HG03520 (cell line): ENCODE data around the gene TIPRL.
A peak's percentile ranks its signal among the peaks of the same experiment; 100 is the strongest.
"Not testable (repeated sequence)": the region's sequence is repeated elsewhere in the genome, so short reads cannot be mapped to it uniquely, and the experiment has no call there.

ENCODE experiments used
- ATAC-seq: cut with Tn5 transposase; IDR thresholded peaks from one replicate; pipeline ENCODE4 v1.9.1; 2021; ENCODE audit warnings: mild to moderate bottlenecking, moderate library complexity; ENCODE audit not compliant: unreplicated experiment

TIPRL gene

GRCh38 chr1:168207673-168208072, 28.9 kb downstream of the TIPRL start:
- not testable (repeated sequence) for ATAC-seq

- ATAC-seq = no peak
These were observed 31.6 kb downstream of the TIPRL start for GRCh38 chr1:168210312-168210711.

GRCh38 chr1:168213349-168213748, 34.6 kb downstream of the TIPRL start:
- no peak for ATAC-seq

GRCh38 chr1:168216171-168216570, 37.4 kb downstream of the TIPRL start:
- ATAC-seq = no peak

- no peak for ATAC-seq
These were observed 38.9 kb downstream of the TIPRL start for GRCh38 chr1:168217664-168218063.

- no peak for ATAC-seq
These were observed 39.9 kb downstream of the TIPRL start for GRCh38 chr1:168218658-168219057.

- no peak for ATAC-seq
These were observed 41.7 kb downstream of the TIPRL start for GRCh38 chr1:168220470-168220871.

- ATAC-seq = no peak
These were observed 42.5 kb downstream of the TIPRL start for GRCh38 chr1:168221275-168221674.

GRCh38 chr1:168223261-168223660, 44.5 kb downstream of the TIPRL start:
- no peak for ATAC-seq

GRCh38 chr1:168223681-168224540, 45.1 kb downstream of the TIPRL start:
- ATAC-seq = no peak

GRCh38 chr1:168224991-168225390, 46.2 kb downstream of the TIPRL start:
- ATAC-seq = no peak

- peak; percentile 78 for ATAC-seq
These were observed 46.9 kb downstream of the TIPRL start, which contains the start of gene SFT2D2 for GRCh38 chr1:168225476-168226190. Gene SFT2D2, plus strand, starts transcription at chr1:168226004. Its CDS starts 76 bp downstream, at chr1:168226080.

GRCh38 chr1:168227620-168228019, 48.9 kb downstream of the TIPRL start:
- no peak for ATAC-seq

GRCh38 chr1:168229893-168230292, 51.1 kb downstream of the TIPRL start:
- no peak for ATAC-seq

- no peak for ATAC-seq
These were observed 51.9 kb downstream of the TIPRL start for GRCh38 chr1:168230709-168231108.

GRCh38 chr1:168234846-168235547, 56.2 kb downstream of the TIPRL start:
- ATAC-seq = peak; percentile 88

- ATAC-seq = peak; percentile 9
These were observed 56.8 kb downstream of the TIPRL start for GRCh38 chr1:168235548-168235885.

GRCh38 chr1:168235937-168236336, 57.2 kb downstream of the TIPRL start:
- no peak for ATAC-seq

GRCh38 chr1:168236836-168237611, 58.3 kb downstream of the TIPRL start:
- ATAC-seq = no peak

GRCh38 chr1:168243198-168243597, 64.4 kb downstream of the TIPRL start:
- ATAC-seq = no peak
